ENCODE measurements around the gene GABRD.
A peak's percentile ranks its signal among the peaks of the same experiment; 100 is the strongest.

GABRD gene

GRCh38 chr1:2039251-2039650, 20.1 kb downstream of the GABRD start:
- no peak for DNase-seq (ENCODE audit: low read depth)

- no peak for DNase-seq (ENCODE audit: low read depth)
Observed at GRCh38 chr1:2041305-2041704, 22.2 kb downstream of the GABRD start.

GRCh38 chr1:2041887-2042286, 22.7 kb downstream of the GABRD start:
- DNase-seq (ENCODE audit: low read depth): no peak

GRCh38 chr1:2042830-2043773, 24.0 kb downstream of the GABRD start:
- no peak for DNase-seq (ENCODE audit: low read depth)

- DNase-seq (ENCODE audit: low read depth): no peak
Observed at GRCh38 chr1:2043886-2044285, 24.7 kb downstream of the GABRD start.

- DNase-seq (ENCODE audit: low read depth): peak; percentile 84
Observed at GRCh38 chr1:2044510-2045319, 25.6 kb downstream of the GABRD start.

- no peak for DNase-seq (ENCODE audit: low read depth)
Observed at GRCh38 chr1:2045468-2046173, 26.5 kb downstream of the GABRD start.

GRCh38 chr1:2046174-2046917, 27.2 kb downstream of the GABRD start:
- peak; percentile 46 for DNase-seq (ENCODE audit: low read depth)

GRCh38 chr1:2046953-2047748, 28.0 kb downstream of the GABRD start:
- DNase-seq (ENCODE audit: low read depth): no peak

- DNase-seq (ENCODE audit: low read depth): no peak
Observed at GRCh38 chr1:2047749-2048729, 28.9 kb downstream of the GABRD start.

- DNase-seq (ENCODE audit: low read depth): no peak
Observed at GRCh38 chr1:2049225-2049717, 30.1 kb downstream of the GABRD start.

GRCh38 chr1:2049718-2050431, 30.7 kb downstream of the GABRD start, which contains the start of gene PRKCZ:
TSS of gene PRKCZ (plus strand) at chr1:2050411. CDS start at chr1:2050631, 220 bp downstream.
- DNase-seq (ENCODE audit: low read depth): peak; percentile 94

- DNase-seq (ENCODE audit: low read depth): no peak
Observed at GRCh38 chr1:2050461-2050792, 31.3 kb downstream of the GABRD start.

- no peak for DNase-seq (ENCODE audit: low read depth)
Observed at GRCh38 chr1:2050793-2051682, 31.9 kb downstream of the GABRD start.

GRCh38 chr1:2052054-2052679, 33.0 kb downstream of the GABRD start:
- no peak for DNase-seq (ENCODE audit: low read depth)

- DNase-seq (ENCODE audit: low read depth): no peak
Observed at GRCh38 chr1:2052756-2053155, 33.6 kb downstream of the GABRD start.

- DNase-seq (ENCODE audit: low read depth): no peak
Observed at GRCh38 chr1:2053217-2053616, 34.1 kb downstream of the GABRD start.
